ENCODE results near the gene ITIH6.

DNA sequence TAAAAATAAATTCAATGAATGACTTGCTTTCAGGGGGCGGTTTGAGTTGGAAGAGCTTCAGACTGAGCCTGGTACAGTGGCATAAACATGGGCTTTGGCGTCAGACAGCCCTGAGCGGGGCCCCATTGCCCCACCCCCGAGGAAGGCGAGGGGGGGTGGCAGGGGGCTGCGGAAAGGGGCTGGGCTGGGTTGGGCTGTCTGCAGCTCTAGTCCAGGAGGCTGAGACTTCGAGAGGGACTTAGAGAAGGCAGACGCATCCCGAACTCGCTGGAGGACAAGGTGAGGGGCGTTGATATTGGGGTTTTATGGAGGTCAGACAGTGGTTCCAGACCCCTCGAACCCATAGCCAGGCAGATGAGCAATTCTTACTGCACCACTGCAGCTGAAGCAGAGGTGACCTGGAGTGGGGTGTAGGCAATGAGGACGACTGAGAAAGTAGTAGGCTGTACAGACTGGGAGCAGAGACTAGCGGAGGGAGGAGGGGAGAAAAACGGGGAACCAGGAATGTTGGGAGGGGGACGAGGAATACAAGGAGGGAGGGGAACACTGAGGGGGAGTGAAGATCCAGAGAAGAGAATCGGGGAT, 9.6 kb upstream of the ITIH6 start, which contains the start of gene MAGED2:
- TF ChIP-seq, protein P1, sequence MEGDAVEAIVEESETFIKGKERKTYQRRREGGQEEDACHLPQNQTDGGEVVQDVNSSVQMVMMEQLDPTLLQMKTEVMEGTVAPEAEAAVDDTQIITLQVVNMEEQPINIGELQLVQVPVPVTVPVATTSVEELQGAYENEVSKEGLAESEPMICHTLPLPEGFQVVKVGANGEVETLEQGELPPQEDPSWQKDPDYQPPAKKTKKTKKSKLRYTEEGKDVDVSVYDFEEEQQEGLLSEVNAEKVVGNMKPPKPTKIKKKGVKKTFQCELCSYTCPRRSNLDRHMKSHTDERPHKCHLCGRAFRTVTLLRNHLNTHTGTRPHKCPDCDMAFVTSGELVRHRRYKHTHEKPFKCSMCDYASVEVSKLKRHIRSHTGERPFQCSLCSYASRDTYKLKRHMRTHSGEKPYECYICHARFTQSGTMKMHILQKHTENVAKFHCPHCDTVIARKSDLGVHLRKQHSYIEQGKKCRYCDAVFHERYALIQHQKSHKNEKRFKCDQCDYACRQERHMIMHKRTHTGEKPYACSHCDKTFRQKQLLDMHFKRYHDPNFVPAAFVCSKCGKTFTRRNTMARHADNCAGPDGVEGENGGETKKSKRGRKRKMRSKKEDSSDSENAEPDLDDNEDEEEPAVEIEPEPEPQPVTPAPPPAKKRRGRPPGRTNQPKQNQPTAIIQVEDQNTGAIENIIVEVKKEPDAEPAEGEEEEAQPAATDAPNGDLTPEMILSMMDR (IDR thresholded peaks at IDR 0.05; ENCODE audit: low read depth, low read length, poor library complexity, severe bottlenecking) = no peak
- TF ChIP-seq EZH2phosphoT487 (IDR thresholded peaks at IDR 0.05; ENCODE audit: borderline replicate concordance, low read length) = no peak

All from DOHH2 (cell line).